ENCODE results near the gene ZDHHC9.

The ZDHHC9 gene

GRCh38 chrX:129762448-129762847 is 81.2 kb downstream of the ZDHHC9 start:
- DNase-seq (no peak), ATAC-seq (no peak)

GRCh38 chrX:129761596-129761995 is 82.1 kb downstream of the ZDHHC9 start:
- no peak for ATAC-seq
- no peak for DNase-seq

GRCh38 chrX:129760981-129761380 is 82.7 kb downstream of the ZDHHC9 start:
- ATAC-seq (no peak), DNase-seq (no peak)

- no peak for ATAC-seq
- DNase-seq = no peak
Observed at GRCh38 chrX:129760155-129760554, 83.5 kb downstream of the ZDHHC9 start.

- DNase-seq = peak; percentile 52
Observed at GRCh38 chrX:129759576-129760061, 84.1 kb downstream of the ZDHHC9 start.

GRCh38 chrX:129755779-129756650 is 87.7 kb downstream of the ZDHHC9 start:
- peak; percentile 27 for DNase-seq
- peak; percentile 61 for ATAC-seq

More at GRCh38 chrX:129759576-129760061, 84.1 kb downstream of the ZDHHC9 start:
- peak; percentile 76 for ATAC-seq

GRCh38 chrX:129754056-129755024 is 89.3 kb downstream of the ZDHHC9 start:
- DNase-seq = no peak
- no peak for ATAC-seq
